ENCODE measurements around the gene EPHB6.

- TF ChIP-seq CTCF (IDR thresholded peaks at IDR 0.05), result no peak
- no peak for TF ChIP-seq EP300 (IDR thresholded peaks at IDR 0.05)
- no peak for TF ChIP-seq POLR2A (IDR thresholded peaks at IDR 0.05)
Observed at GRCh38 chr7:142897691-142898090, 42.8 kb downstream of the EPHB6 start.

Data from tibial nerve (tissue), 4 donors.